Measurements from ENCODE around the gene MMP10. TPM values are rescaled to one million over a fixed set of nuclear protein-coding genes. Genes with fewer than 3 reads are reported as not detected.

The MMP10 gene
- total RNA-seq, 1 donor from 2014 or later = 0.15 TPM

GRCh38 chr11:102812188-102812587 is 31.8 kb upstream of the MMP10 start:
- no peak for DNase-seq (ENCODE audit: low spot score)
- peaks cover 15% of the 10 kb centered on the region for H3K9me3 Mint-ChIP-seq (ENCODE audit: low read depth)
- H3K4me1 Mint-ChIP-seq (ENCODE audit: low read depth) = peaks cover 6% of the 10 kb centered on the region
- no peak overlapping the region for H3K27ac Mint-ChIP-seq (ENCODE audit: unreplicated experiment)
- H3K27me3 Mint-ChIP-seq (ENCODE audit: low read depth) = no peaks in the 10 kb centered on the region
- peaks cover 7% of the 10 kb centered on the region for H3K36me3 Mint-ChIP-seq (ENCODE audit: low read depth)
- TF ChIP-seq CTCF (IDR thresholded peaks at IDR 0.05) = no peak
- no peak overlapping the region for H3K4me3 Mint-ChIP-seq (ENCODE audit: unreplicated experiment)

GRCh38 chr11:102810950-102811660 is 30.7 kb upstream of the MMP10 start:
- H3K27me3 Mint-ChIP-seq (ENCODE audit: low read depth) = no peaks in the 10 kb centered on the region
- H3K36me3 Mint-ChIP-seq (ENCODE audit: low read depth) = no peaks in the 10 kb centered on the region
- no peak for DNase-seq (ENCODE audit: low spot score)
- H3K9me3 Mint-ChIP-seq (ENCODE audit: low read depth) = peaks cover 8% of the 10 kb centered on the region
- peaks cover 17% of the 10 kb centered on the region for H3K4me1 Mint-ChIP-seq (ENCODE audit: low read depth)
- no peak overlapping the region for H3K4me3 Mint-ChIP-seq (ENCODE audit: unreplicated experiment)
- TF ChIP-seq CTCF (IDR thresholded peaks at IDR 0.05) = peak; percentile 82
- H3K27ac Mint-ChIP-seq (ENCODE audit: unreplicated experiment) = no peak overlapping the region

- Mint-ChIP-seq H3K4me3 (ENCODE audit: unreplicated experiment) (no peak overlapping the region), H3K36me3 (ENCODE audit: low read depth) (no peaks in the 10 kb centered on the region), H3K9me3 (ENCODE audit: low read depth) (no peaks in the 10 kb centered on the region), H3K4me1 (ENCODE audit: low read depth) (peaks cover 20% of the 10 kb centered on the region), H3K27me3 (ENCODE audit: low read depth) (no peaks in the 10 kb centered on the region), H3K27ac (ENCODE audit: unreplicated experiment) (no peak overlapping the region)
- no peak for DNase-seq (ENCODE audit: low spot score)
- TF ChIP-seq CTCF (IDR thresholded peaks at IDR 0.05) = no peak
These were observed 29.5 kb upstream of the MMP10 start for GRCh38 chr11:102809971-102810370.

GRCh38 chr11:102807921-102808320 is 27.5 kb upstream of the MMP10 start:
- H3K36me3 Mint-ChIP-seq (ENCODE audit: low read depth) = no peaks in the 10 kb centered on the region
- no peaks in the 10 kb centered on the region for H3K27me3 Mint-ChIP-seq (ENCODE audit: low read depth)
- peak; percentile 68 for TF ChIP-seq CTCF (IDR thresholded peaks at IDR 0.05)
- peaks cover 22% of the 10 kb centered on the region for H3K4me1 Mint-ChIP-seq (ENCODE audit: low read depth)
- H3K4me3 Mint-ChIP-seq (ENCODE audit: unreplicated experiment) = peak overlapping the region; percentile 16
- no peak for DNase-seq (ENCODE audit: low spot score)
- H3K27ac Mint-ChIP-seq (ENCODE audit: unreplicated experiment) = no peak overlapping the region
- H3K9me3 Mint-ChIP-seq (ENCODE audit: low read depth) = no peaks in the 10 kb centered on the region

- Mint-ChIP-seq H3K27ac (ENCODE audit: unreplicated experiment) (no peak overlapping the region), H3K4me3 (ENCODE audit: unreplicated experiment) (no peak overlapping the region), H3K4me1 (ENCODE audit: low read depth) (peaks cover 35% of the 10 kb centered on the region), H3K9me3 (ENCODE audit: low read depth) (no peaks in the 10 kb centered on the region), H3K27me3 (ENCODE audit: low read depth) (no peaks in the 10 kb centered on the region), H3K36me3 (ENCODE audit: low read depth) (no peaks in the 10 kb centered on the region)
- no peak for DNase-seq (ENCODE audit: low spot score)
- no peak for TF ChIP-seq CTCF (IDR thresholded peaks at IDR 0.05)
These were observed 25.9 kb upstream of the MMP10 start for GRCh38 chr11:102806296-102806695.

Measured in chondrocyte (in vitro differentiated cells).